ENCODE measurements around the gene INO80. TPM values are rescaled to one million over a fixed set of nuclear protein-coding genes. Genes with fewer than 3 reads are reported as not detected.

The INO80 gene
- total RNA-seq, 6 donors from 2014 or later = 22.8 to 92.2 (median 43.9) TPM

DNA sequence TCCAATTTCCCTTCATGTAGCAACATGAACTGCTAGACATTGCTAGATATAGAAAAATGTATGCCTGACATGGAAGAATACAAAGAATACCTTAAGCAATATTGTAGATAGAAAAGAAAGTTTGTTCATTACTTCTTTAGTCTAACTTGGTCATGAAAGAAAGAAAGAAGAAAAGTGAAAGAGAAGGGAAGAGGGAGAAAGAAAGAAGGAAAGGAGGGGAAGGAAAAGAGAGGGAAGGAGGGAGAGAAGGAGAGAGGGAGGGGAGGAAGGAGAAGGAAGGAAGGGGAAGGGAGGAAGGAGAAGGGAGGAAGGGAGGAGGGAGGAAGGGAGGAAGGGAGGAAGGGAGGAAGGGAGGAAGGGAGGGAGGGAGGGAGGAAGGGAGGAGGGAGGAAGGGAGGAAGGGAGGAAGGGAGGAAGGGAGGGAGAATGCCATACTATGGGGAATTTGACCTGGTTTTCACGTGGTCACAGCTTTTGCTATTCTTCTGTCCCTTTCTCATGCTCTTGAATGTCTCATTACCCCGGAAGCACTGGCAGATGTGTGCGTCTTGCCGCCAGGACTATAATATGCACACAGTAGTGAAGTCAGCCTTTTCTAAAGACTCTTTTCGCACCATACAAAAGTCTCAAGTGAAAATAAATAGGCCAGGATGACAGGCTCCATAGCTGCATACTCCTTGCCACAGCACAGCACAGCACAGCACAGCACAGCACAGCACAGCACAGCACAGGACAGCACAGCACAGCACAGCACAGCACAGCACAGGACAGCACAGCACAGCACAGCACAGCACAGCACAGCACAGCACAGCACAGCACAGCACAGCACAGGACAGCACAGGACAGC is 84.6 kb downstream of the INO80 start:
- no peak overlapping the region for H3K27ac ChIP-seq
- ATAC-seq (ENCODE audit: low FRiP score in 2 of 2) (no peak), DNase-seq (no peak)
- no peak overlapping the region for H3K4me3 ChIP-seq
- H3K27me3 ChIP-seq = no peaks in the 10 kb centered on the region
- WGBS, 2 donors = 69 to 86% methylated on average over 5 of the region's 5 CpGs
- no peaks in the 10 kb centered on the region for H3K9me3 ChIP-seq
- peaks cover 0 to 32% (median 3%) of the 10 kb centered on the region in 4 donors for H3K36me3 ChIP-seq
- TF ChIP-seq POLR2A (IDR thresholded peaks at IDR 0.05) = no peak
- TF ChIP-seq, protein P1, sequence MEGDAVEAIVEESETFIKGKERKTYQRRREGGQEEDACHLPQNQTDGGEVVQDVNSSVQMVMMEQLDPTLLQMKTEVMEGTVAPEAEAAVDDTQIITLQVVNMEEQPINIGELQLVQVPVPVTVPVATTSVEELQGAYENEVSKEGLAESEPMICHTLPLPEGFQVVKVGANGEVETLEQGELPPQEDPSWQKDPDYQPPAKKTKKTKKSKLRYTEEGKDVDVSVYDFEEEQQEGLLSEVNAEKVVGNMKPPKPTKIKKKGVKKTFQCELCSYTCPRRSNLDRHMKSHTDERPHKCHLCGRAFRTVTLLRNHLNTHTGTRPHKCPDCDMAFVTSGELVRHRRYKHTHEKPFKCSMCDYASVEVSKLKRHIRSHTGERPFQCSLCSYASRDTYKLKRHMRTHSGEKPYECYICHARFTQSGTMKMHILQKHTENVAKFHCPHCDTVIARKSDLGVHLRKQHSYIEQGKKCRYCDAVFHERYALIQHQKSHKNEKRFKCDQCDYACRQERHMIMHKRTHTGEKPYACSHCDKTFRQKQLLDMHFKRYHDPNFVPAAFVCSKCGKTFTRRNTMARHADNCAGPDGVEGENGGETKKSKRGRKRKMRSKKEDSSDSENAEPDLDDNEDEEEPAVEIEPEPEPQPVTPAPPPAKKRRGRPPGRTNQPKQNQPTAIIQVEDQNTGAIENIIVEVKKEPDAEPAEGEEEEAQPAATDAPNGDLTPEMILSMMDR (IDR thresholded peaks at IDR 0.05) = no peak
- TF ChIP-seq EP300 (IDR thresholded peaks at IDR 0.05) = no peak
- H3K4me1 ChIP-seq = peaks cover 0 to 9% (median 2%) of the 10 kb centered on the region in 4 donors

DNA sequence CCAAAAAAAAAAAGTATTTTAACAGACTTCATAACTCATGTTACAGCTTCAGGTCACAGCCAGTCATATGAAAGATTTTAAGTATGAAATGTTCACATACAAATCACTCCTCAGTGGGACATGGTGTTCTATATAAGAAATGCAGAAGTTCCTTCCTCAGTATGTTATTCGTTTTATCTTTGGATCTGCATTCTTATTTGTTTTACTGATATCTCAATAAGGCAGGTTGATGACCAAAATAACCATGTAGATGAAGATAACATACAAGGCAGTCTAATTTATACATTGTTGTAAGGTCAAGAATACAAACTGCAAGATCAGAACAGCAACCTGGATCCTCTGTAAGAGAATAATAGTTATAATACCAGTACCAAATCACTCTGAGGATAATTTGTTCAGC is 87.2 kb downstream of the INO80 start:
- peaks cover 8 to 17% (median 12%) of the 10 kb centered on the region in 4 donors for H3K4me1 ChIP-seq
- DNase-seq (no peak), ATAC-seq (ENCODE audit: low FRiP score in 2 of 2) (no peak)
- H3K36me3 ChIP-seq = peaks cover 0 to 38% (median 3%) of the 10 kb centered on the region in 4 donors
- WGBS, 2 donors = 43 to 54% methylated on average over 1 of the region's 1 CpG
- H3K4me3 ChIP-seq = no peak overlapping the region
- H3K27ac ChIP-seq = no peak overlapping the region
- TF ChIP-seq EP300 (IDR thresholded peaks at IDR 0.05) = no peak
- no peak for TF ChIP-seq POLR2A (IDR thresholded peaks at IDR 0.05)
- TF ChIP-seq, protein P1 (IDR thresholded peaks at IDR 0.05) = no peak
- TF ChIP-seq POLR2AphosphoS5 (IDR thresholded peaks at IDR 0.05) = no peak
- H3K9me3 ChIP-seq = no peaks in the 10 kb centered on the region
- no peaks in the 10 kb centered on the region for H3K27me3 ChIP-seq

DNA sequence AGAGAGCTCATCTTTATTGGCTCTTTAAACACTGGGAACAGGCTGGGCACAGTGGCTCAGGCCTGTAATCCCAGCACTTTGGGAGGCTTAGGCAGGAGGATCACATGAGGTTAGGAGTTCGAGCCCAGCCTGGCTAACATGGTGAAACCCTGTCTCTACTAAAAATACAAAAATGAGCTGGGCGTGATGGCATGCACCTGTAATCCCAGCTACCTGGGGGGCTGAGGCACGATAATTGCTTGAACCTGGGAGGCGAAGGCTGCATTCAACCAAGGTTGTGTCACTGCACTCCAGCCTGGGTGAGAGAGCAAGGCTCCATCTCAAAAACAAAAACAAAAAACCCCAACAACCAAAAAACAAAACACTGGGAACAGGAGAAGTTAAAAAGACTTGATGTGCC is 90.7 kb downstream of the INO80 start:
- DNase-seq = no peak
- H3K36me3 ChIP-seq = peaks cover 0 to 38% (median 6%) of the 10 kb centered on the region in 4 donors
- 92 to 100% methylated on average over 4 of the region's 4 CpGs for WGBS, 2 donors

DNA sequence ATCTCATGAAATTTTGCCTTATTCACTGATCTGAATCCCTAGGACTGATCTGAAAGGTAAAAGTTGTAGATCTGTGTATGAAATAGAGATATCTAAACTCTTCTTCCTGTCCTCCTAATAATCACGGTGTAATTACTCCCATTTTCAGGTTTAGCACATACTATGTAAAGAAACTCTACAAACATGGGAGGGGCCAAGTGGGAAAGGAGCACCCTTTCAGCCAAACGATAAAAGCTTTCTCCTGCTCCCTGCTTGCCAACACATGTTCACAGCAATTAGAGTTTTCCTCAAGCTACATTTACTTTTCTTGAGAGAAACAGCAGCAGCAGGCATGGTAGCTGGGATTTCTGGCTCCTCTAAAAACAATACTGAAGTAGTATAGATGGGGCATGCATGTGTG is 91.2 kb downstream of the INO80 start:
- no peak for TF ChIP-seq POLR2AphosphoS5 (IDR thresholded peaks at IDR 0.05)
- no peak for TF ChIP-seq POLR2A (IDR thresholded peaks at IDR 0.05)
- TF ChIP-seq EP300 (IDR thresholded peaks at IDR 0.05) = no peak
- no peak for ATAC-seq (ENCODE audit: low FRiP score in 2 of 2)
- 52 to 54% methylated on average over 2 of the region's 2 CpGs for WGBS, 2 donors

More for the DNA sequence above, 90.7 kb downstream of the INO80 start:
- Histone ChIP-seq H3K9me3 (no peaks in the 10 kb centered on the region), H3K27me3 (no peaks in the 10 kb centered on the region), H3K4me3 (no peak overlapping the region), H3K4me1 (peaks cover 15 to 29% (median 15%) of the 10 kb centered on the region in 4 donors), H3K27ac (peak overlapping the region in 2 of 4 donors; percentile 43 to 49)
- TF ChIP-seq, protein P1 (IDR thresholded peaks at IDR 0.05) = no peak
- no peak for TF ChIP-seq POLR2AphosphoS5 (IDR thresholded peaks at IDR 0.05)
- no peak for TF ChIP-seq EP300 (IDR thresholded peaks at IDR 0.05)
- no peak for TF ChIP-seq POLR2A (IDR thresholded peaks at IDR 0.05)
- no peak for ATAC-seq (ENCODE audit: low FRiP score in 2 of 2)

DNA sequence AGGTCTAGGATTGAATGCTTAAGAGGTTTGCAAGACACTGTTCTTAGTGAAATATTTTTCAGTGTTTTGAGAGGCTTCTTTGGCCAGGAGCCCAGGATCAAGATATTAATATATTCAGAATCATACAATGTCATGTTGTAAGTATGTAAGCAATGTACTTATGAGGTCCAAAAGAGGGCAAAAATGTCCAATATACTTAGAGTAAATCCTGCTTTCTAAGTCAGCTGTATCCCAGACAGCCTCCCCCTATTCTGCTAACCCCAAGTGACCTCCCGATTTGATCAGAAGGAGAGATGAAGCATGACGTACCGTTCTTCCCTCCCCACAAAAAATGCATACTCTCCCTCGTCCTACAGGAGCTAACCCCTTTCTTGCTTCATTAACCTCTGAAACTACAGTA is 91.9 kb downstream of the INO80 start:
- Histone ChIP-seq H3K9me3 (no peaks in the 10 kb centered on the region), H3K4me3 (no peak overlapping the region), H3K36me3 (peaks cover 0 to 41% (median 9%) of the 10 kb centered on the region in 4 donors), H3K27ac (peak overlapping the region; percentile 21 to 49 (median 38)), H3K4me1 (peaks cover 19 to 40% (median 22%) of the 10 kb centered on the region in 4 donors), H3K27me3 (no peaks in the 10 kb centered on the region)
- no peak for DNase-seq
- TF ChIP-seq, protein P1 (IDR thresholded peaks at IDR 0.05) = no peak
- TF ChIP-seq EP300 (IDR thresholded peaks at IDR 0.05) (no peak), POLR2AphosphoS5 (IDR thresholded peaks at IDR 0.05) (no peak), POLR2A (IDR thresholded peaks at IDR 0.05) (no peak)
- 46 to 58% methylated on average over 4 of the region's 4 CpGs for WGBS, 2 donors
- ATAC-seq (ENCODE audit: low FRiP score in 2 of 2) = peak; percentile 37 to 79

More for the DNA sequence above, 91.2 kb downstream of the INO80 start:
- Histone ChIP-seq H3K27ac (peak overlapping the region in 2 of 4 donors; percentile 43 to 49), H3K36me3 (peaks cover 0 to 39% (median 9%) of the 10 kb centered on the region in 4 donors), H3K4me3 (no peak overlapping the region), H3K9me3 (no peaks in the 10 kb centered on the region), H3K27me3 (no peaks in the 10 kb centered on the region), H3K4me1 (peaks cover 15 to 34% (median 18%) of the 10 kb centered on the region in 4 donors)
- DNase-seq = no peak

All from upper lobe of left lung (tissue), 6 donors.